ENCODE data around the gene POLE.

POLE gene

DNA sequence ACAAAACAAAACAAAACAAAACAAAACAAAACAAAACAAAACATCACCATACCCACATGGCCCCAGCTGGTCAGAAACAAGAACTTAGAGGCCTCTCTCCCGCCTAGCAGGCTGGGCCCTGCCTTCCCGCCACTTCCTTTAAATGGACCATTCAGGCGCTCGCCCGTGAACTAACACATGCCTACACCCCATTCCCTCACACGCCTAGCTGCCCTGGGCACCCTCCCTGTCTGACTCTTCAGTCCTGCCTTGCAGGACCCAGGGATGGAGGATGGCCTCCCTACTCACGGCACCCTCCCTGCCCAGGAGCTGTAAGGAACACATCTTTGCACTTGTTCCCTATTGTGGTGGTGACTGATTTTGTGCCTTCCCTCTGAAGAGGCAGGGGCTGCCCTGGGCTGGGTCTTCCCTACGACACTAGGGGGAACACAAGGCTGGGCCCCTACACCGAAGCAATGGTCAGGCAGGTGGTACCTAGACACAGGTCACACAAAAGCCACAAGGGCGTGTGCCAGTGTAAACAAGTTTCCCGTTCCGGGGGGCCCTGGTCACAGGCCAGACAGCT, 47.1 kb downstream of the POLE start:
- no peaks in the 10 kb centered on the region; the same call in 1 of the 2 replicates for H3K79me2 ChIP-seq (ENCODE audit: low read length)
- H3K36me3 ChIP-seq (replicated peaks; ENCODE audit: low read depth, low read length) = peaks cover 75% of the 10 kb centered on the region
- no peak overlapping the region for H3K4me3 ChIP-seq (ENCODE audit: low read length)
- no peak overlapping the region for H3K9ac ChIP-seq (ENCODE audit: low read length)
- H3K27me3 ChIP-seq (ENCODE audit: low read depth, low read length) = no peaks in the 10 kb centered on the region
- H3K4me2 ChIP-seq (ENCODE audit: low read length) = no peak overlapping the region
- H4K20me1 ChIP-seq (ENCODE audit: insufficient read depth, low read length) = peaks cover 6% of the 10 kb centered on the region; the same call in 1 of the 2 replicates
- no peak overlapping the region for H3K27ac ChIP-seq (ENCODE audit: low read length)
- no peak overlapping the region for H2AFZ ChIP-seq (ENCODE audit: low read depth, low read length)
- no peak for TF ChIP-seq EZH2phosphoT487 (IDR thresholded peaks at IDR 0.05; ENCODE audit: low read depth)
- TF ChIP-seq, protein P1, sequence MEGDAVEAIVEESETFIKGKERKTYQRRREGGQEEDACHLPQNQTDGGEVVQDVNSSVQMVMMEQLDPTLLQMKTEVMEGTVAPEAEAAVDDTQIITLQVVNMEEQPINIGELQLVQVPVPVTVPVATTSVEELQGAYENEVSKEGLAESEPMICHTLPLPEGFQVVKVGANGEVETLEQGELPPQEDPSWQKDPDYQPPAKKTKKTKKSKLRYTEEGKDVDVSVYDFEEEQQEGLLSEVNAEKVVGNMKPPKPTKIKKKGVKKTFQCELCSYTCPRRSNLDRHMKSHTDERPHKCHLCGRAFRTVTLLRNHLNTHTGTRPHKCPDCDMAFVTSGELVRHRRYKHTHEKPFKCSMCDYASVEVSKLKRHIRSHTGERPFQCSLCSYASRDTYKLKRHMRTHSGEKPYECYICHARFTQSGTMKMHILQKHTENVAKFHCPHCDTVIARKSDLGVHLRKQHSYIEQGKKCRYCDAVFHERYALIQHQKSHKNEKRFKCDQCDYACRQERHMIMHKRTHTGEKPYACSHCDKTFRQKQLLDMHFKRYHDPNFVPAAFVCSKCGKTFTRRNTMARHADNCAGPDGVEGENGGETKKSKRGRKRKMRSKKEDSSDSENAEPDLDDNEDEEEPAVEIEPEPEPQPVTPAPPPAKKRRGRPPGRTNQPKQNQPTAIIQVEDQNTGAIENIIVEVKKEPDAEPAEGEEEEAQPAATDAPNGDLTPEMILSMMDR (IDR thresholded peaks at IDR 0.05; ENCODE audit: low read depth, low read length) = no peak
- H3K9me3 ChIP-seq (ENCODE audit: insufficient read depth, low read length) = no peaks in the 10 kb centered on the region
- peaks cover 10% of the 10 kb centered on the region for H3K4me1 ChIP-seq (ENCODE audit: low read length)

DNA sequence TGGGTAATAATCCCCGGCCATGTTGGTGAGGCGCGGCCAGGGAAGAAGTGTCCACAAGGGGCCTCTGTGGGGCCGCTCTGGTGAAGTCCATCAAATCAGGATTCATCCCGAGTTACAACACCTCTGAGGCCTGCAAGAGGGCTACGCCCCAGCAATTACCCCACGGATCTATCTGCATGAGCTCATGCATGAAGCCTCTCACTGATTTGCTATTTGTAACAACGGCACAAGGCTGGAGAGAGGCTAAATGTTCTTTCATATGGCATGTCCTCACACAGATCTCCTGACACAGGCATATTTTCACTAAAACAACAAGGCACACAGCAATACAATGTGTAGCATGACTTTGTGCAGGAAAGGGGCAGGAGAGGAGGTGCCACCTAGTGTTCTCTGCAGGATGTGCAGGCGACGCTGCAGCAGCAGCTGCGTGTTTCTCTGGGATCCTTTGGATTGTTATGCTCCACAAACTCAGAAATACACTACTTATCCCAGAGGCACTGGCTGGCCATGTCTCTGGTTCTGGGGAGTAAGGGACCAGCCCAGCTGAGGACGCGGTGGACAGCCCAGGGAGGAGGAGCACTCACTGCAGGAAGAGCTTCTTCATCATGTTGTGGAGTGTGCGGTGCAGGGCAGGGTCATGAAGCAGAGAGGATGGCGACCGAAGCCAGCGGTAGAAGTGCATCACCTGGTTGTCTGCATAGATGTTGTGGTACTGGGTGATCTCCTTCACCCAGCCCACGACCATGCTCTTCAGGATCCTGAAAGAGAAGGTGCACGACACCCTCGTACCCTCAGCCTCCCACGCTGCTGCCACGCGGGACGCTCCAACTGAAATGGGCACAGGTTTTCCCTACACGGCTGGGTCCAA, 48.4 kb downstream of the POLE start:
- no peak overlapping the region for H3K9ac ChIP-seq (ENCODE audit: low read length)
- peaks cover 6% of the 10 kb centered on the region; the same call in 1 of the 2 replicates for H4K20me1 ChIP-seq (ENCODE audit: insufficient read depth, low read length)
- peaks cover 23% of the 10 kb centered on the region for H3K4me1 ChIP-seq (ENCODE audit: low read length)
- no peaks in the 10 kb centered on the region for H3K27me3 ChIP-seq (ENCODE audit: low read depth, low read length)
- peaks cover 83% of the 10 kb centered on the region for H3K36me3 ChIP-seq (replicated peaks; ENCODE audit: low read depth, low read length)
- H3K4me3 ChIP-seq (ENCODE audit: low read length) = no peak overlapping the region
- H3K79me2 ChIP-seq (ENCODE audit: low read length) = no peaks in the 10 kb centered on the region; the same call in 1 of the 2 replicates
- no peak overlapping the region for H3K27ac ChIP-seq (ENCODE audit: low read length)
- no peak overlapping the region for H3K4me2 ChIP-seq (ENCODE audit: low read length)
- TF ChIP-seq, protein P1 (IDR thresholded peaks at IDR 0.05; ENCODE audit: low read depth, low read length) = peak; percentile 84
- no peak for TF ChIP-seq EZH2phosphoT487 (IDR thresholded peaks at IDR 0.05; ENCODE audit: low read depth)
- H3K9me3 ChIP-seq (ENCODE audit: insufficient read depth, low read length) = no peaks in the 10 kb centered on the region
- H2AFZ ChIP-seq (ENCODE audit: low read depth, low read length) = no peak overlapping the region

DNA sequence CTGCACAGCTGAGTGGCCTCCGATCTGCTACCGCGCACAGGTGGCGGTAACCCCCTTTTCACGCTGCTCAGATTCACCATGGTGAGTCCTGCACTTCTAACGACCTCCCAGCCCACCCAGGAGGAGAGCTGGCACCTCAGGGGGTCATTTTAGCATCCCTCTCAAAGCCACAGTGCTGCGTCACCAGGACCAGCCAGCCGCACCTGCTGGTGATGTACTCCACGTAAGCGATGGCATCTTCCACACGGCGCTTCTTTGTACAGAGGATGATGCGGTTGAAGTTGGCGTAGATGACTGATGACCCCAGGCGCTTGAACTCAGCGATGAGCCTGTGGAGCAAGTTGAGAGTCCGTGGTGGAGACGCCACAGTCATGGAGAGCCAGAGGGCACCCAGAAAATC, 49.3 kb downstream of the POLE start:
- Histone ChIP-seq H3K36me3 (replicated peaks; ENCODE audit: low read depth, low read length) (peaks cover 79% of the 10 kb centered on the region), H3K4me2 (ENCODE audit: low read length) (no peak overlapping the region), H3K9me3 (ENCODE audit: insufficient read depth, low read length) (no peaks in the 10 kb centered on the region), H3K9ac (ENCODE audit: low read length) (no peak overlapping the region), H3K27me3 (ENCODE audit: low read depth, low read length) (no peaks in the 10 kb centered on the region), H4K20me1 (ENCODE audit: insufficient read depth, low read length) (peaks cover 6% of the 10 kb centered on the region; the same call in 1 of the 2 replicates), H3K79me2 (ENCODE audit: low read length) (no peaks in the 10 kb centered on the region; the same call in 1 of the 2 replicates), H3K4me3 (ENCODE audit: low read length) (no peak overlapping the region), H2AFZ (ENCODE audit: low read depth, low read length) (no peak overlapping the region), H3K27ac (ENCODE audit: low read length) (no peak overlapping the region), H3K4me1 (ENCODE audit: low read length) (peaks cover 32% of the 10 kb centered on the region)
- no peak for TF ChIP-seq EZH2phosphoT487 (IDR thresholded peaks at IDR 0.05; ENCODE audit: low read depth)
- TF ChIP-seq, protein P1 (IDR thresholded peaks at IDR 0.05; ENCODE audit: low read depth, low read length) = no peak
